Activated CD8-positive, alpha-beta T cell treated with anti-CD3 and anti-CD28 coated beads for 36 hours (primary cell): ENCODE data around the gene BLCAP. TPM values are rescaled to one million over a fixed set of nuclear protein-coding genes. Genes with fewer than 3 reads are reported as not detected.

ENCODE experiments used
- ATAC-seq: fragments of 200-7000 bp; cut with Tn5 transposase; one replicate; pipeline ENCODE4 v1.10.0; 2021; ENCODE audit warnings: mild to moderate bottlenecking, moderate library complexity
- CTCF ChIA-PET: fragments of 350-600 bp; sonication (Branson Sonifier 250); formaldehyde crosslinking; loops from one replicate; lab custom pipeline; 2021; ENCODE audit warnings: antibody characterized with exemption; lab: Charles Lee
- POLR2A ChIA-PET: fragments of 350-600 bp; sonication (Branson Sonifier 250); formaldehyde crosslinking; loops from one replicate; lab custom pipeline; 2021; ENCODE audit warnings: antibody characterized with exemption; lab: Charles Lee
- DNase-seq: peaks from one replicate; pipeline ENCODE4 v3.0.0-alpha.2; 2020
- H3K27ac Mint-ChIP-seq: one replicate; pipeline ENCODE4 v1.8.0; 2021; ENCODE audit warnings: mild to moderate bottlenecking, mixed read lengths
- H3K27me3 Mint-ChIP-seq: one replicate; pipeline ENCODE4 v1.8.0; 2021; ENCODE audit warnings: mixed read lengths
- H3K36me3 Mint-ChIP-seq: one replicate; pipeline ENCODE4 v1.8.0; 2021; ENCODE audit warnings: low read depth, mixed read lengths
- H3K4me1 Mint-ChIP-seq: one replicate; pipeline ENCODE4 v1.8.0; 2021; ENCODE audit warnings: low read depth, mixed read lengths
- H3K4me3 Mint-ChIP-seq: one replicate; pipeline ENCODE4 v1.8.0; 2021; ENCODE audit warnings: mild to moderate bottlenecking, moderate library complexity, mixed read lengths
- H3K9me3 Mint-ChIP-seq: one replicate; pipeline ENCODE4 v1.8.0; 2021; ENCODE audit warnings: mixed read lengths
- CTCF ChIP-seq: fragments of 200-600 bp; IDR thresholded peaks from one replicate; pipeline ENCODE4 v1.8.0; 2022; ENCODE audit warnings: antibody characterized with exemption, mild to moderate bottlenecking
- intact Hi-C: fragments of 100-400 bp; cut with micrococcal nuclease; formaldehyde crosslinking; loops from one replicate; pipeline ENCODE4 v1.10.0; 2022
- total RNA-seq, 2 experiments: library from RNA; stranded (reverse); gene quantifications; one replicate each; pipeline ENCODE4 v1.2.3, GENCODE V29; 2021

Gene BLCAP
- total RNA-seq, 2 experiments from 2014 or later: 27.6 to 27.9 TPM

GRCh38 chr20:37515876-37516275 is 11.8 kb downstream of the BLCAP start:
- Mint-ChIP-seq H3K9me3 (no peaks in the 10 kb centered on the region), H3K4me3 (no peak overlapping the region), H3K4me1 (peaks cover 21% of the 10 kb centered on the region), H3K27ac (no peak overlapping the region), H3K36me3 (peaks cover 21% of the 10 kb centered on the region), H3K27me3 (no peaks in the 10 kb centered on the region)
- no peak for TF ChIP-seq CTCF
- intact Hi-C loops: no loop called here
- ATAC-seq (no peak), DNase-seq (no peak)
- POLR2A ChIA-PET: no interaction called here
- CTCF ChIA-PET: no interaction called here

- no peaks in the 10 kb centered on the region for H3K9me3 Mint-ChIP-seq
- CTCF ChIA-PET: interaction anchor here (1.2 to 1.9 kb wide), 3 partner anchors 21 to 318 kb away, joined by 3 to 4 read pairs (median 3); no protein-coding TSS in a partner anchor
- ATAC-seq: no peak
Observed at GRCh38 chr20:37513779-37514359, 13.8 kb downstream of the BLCAP start.

GRCh38 chr20:37511610-37512275 is 15.9 kb downstream of the BLCAP start:
- Mint-ChIP-seq H3K4me3 (no peak overlapping the region), H3K27ac (no peak overlapping the region), H3K4me1 (peaks cover 9% of the 10 kb centered on the region), H3K9me3 (no peaks in the 10 kb centered on the region), H3K27me3 (no peaks in the 10 kb centered on the region), H3K36me3 (peaks cover 13% of the 10 kb centered on the region)
- ATAC-seq: no peak
- TF ChIP-seq CTCF: no peak
- CTCF ChIA-PET: interaction anchor here (1.9 kb wide), 1 partner anchor 23 kb away, joined by 4 read pairs; no protein-coding TSS in a partner anchor
- intact Hi-C loops: no loop called here
- POLR2A ChIA-PET: no interaction called here
- DNase-seq: no peak

More at GRCh38 chr20:37513779-37514359, 13.8 kb downstream of the BLCAP start:
- intact Hi-C loops: no loop called here
- no peaks in the 10 kb centered on the region for H3K27me3 Mint-ChIP-seq
- POLR2A ChIA-PET: no interaction called here
- DNase-seq: no peak
- peaks cover 23% of the 10 kb centered on the region for H3K36me3 Mint-ChIP-seq
- H3K4me3 Mint-ChIP-seq: no peak overlapping the region
- peaks cover 15% of the 10 kb centered on the region for H3K4me1 Mint-ChIP-seq
- TF ChIP-seq CTCF: no peak
- no peak overlapping the region for H3K27ac Mint-ChIP-seq

GRCh38 chr20:37510226-37510625 is 17.4 kb downstream of the BLCAP start:
- no peak for TF ChIP-seq CTCF
- intact Hi-C loops: no loop called here
- Mint-ChIP-seq H3K27me3 (no peaks in the 10 kb centered on the region), H3K9me3 (no peaks in the 10 kb centered on the region), H3K4me3 (no peak overlapping the region), H3K4me1 (peaks cover 3% of the 10 kb centered on the region), H3K27ac (no peak overlapping the region), H3K36me3 (peaks cover 13% of the 10 kb centered on the region)
- ChIA-PET CTCF (no interaction called here), POLR2A (interaction anchor here (1.0 kb wide), 1 partner anchor 211 kb away, joined by 3 read pairs; no protein-coding TSS in a partner anchor)
- ATAC-seq: no peak
- DNase-seq: no peak

- Mint-ChIP-seq H3K4me1 (no peaks in the 10 kb centered on the region), H3K4me3 (no peak overlapping the region), H3K27ac (no peak overlapping the region), H3K27me3 (no peaks in the 10 kb centered on the region), H3K9me3 (no peaks in the 10 kb centered on the region), H3K36me3 (peaks cover 8% of the 10 kb centered on the region)
- TF ChIP-seq CTCF: no peak
- ChIA-PET CTCF (interaction anchor here (1.4 kb wide), 1 partner anchor 26 kb away, joined by 3 read pairs; no protein-coding TSS in a partner anchor), POLR2A (no interaction called here)
- ATAC-seq (no peak), DNase-seq (no peak)
- intact Hi-C loops: no loop called here
Observed at GRCh38 chr20:37506152-37506725, 21.4 kb downstream of the BLCAP start.
